Nucleus accumbens (tissue), 56 donors: ENCODE data around the gene CD59.

Experiments used
- DNase-seq, 56 donors: peaks; one replicate each; lab custom pipeline; 2025; lab: John Stamatoyannopoulos, UW

Gene CD59, protein sequence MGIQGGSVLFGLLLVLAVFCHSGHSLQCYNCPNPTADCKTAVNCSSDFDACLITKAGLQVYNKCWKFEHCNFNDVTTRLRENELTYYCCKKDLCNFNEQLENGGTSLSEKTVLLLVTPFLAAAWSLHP

GRCh38 chr11:33736148-33736812 lies at the start of gene CD59:
CD59 (minus strand) TSS chr11:33736423; CDS start chr11:33722445, 13,978 bp downstream.
- DNase-seq = peak in 55 of 56 donors; percentile 59 to 97 (median 86)

DNA sequence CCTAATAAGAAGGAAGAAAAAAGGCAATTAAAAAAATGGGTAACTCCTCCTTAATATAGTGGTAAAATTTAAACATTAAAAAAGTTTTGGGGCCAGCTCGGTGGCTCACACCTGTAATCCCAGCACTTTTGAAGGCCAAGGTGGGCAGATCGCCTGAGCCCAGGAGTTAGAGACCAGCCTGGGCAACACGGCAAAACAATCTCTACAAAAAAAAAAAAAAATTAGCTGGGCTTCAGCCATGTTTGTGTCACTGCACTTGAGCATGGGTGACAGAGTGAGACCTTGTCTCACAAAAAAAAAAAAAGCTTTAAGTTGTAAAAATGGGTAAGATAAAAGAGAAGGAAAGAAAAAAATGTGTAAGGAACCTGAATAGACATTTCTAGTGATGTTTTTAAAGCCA lies 49.4 kb upstream of the CD59 start:
- no peak for DNase-seq

GRCh38 chr11:33779849-33780528 lies 43.8 kb upstream of the CD59 start:
- DNase-seq = no peak

- no peak for DNase-seq
Observed at GRCh38 chr11:33778675-33779074, 42.5 kb upstream of the CD59 start.

DNA sequence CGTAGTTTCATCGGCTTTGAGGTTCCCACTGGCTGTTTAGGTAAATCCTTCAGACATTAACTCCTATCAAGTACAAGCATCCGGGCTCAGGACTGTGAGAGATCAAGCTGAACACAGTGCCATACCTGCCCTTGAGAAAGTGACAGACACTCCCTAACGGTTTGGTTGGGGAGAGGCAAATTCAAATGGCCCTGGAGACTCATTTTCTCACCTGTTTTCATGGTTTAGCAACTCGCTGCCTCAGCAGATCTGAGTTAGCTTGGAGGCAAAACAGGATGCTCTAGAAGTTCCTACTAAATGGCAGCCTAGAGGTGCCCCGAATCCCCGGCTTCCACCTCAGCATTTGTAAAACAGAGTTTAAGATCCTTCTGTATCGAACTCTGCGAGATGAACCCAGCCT lies 41.7 kb upstream of the CD59 start:
- DNase-seq = no peak

DNA sequence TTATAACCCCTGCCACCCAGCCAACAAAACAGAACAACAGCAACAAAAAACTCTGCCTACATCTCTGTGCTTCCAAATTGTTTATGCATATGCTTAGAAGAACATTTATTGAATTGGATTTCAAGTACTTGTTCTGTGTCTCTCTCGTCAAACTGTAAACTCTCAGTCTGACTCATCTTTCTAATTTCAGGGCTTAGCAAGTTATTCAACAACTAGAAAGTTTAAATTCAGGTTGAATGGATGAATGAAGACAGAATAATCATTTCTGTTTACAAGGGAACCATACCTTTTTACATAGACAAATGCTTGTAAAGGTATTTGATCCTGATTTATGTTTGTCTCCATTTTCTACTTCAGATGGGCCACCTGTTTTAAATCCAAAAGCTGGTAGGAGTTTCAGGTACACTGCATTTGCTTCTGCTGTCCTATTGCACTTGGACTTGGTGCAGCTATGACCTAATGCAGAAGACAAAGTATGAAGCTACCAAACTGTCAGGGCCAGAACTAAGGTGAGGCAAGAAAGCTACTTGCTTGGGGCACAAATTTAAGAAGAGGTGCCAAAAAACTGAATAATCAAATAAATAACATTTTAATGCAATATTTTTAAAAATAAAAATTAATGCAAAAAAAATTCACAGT lies 39.7 kb upstream of the CD59 start:
- DNase-seq = no peak

- no peak for DNase-seq
Observed at GRCh38 chr11:33775467-33775807, 39.2 kb upstream of the CD59 start.

DNA sequence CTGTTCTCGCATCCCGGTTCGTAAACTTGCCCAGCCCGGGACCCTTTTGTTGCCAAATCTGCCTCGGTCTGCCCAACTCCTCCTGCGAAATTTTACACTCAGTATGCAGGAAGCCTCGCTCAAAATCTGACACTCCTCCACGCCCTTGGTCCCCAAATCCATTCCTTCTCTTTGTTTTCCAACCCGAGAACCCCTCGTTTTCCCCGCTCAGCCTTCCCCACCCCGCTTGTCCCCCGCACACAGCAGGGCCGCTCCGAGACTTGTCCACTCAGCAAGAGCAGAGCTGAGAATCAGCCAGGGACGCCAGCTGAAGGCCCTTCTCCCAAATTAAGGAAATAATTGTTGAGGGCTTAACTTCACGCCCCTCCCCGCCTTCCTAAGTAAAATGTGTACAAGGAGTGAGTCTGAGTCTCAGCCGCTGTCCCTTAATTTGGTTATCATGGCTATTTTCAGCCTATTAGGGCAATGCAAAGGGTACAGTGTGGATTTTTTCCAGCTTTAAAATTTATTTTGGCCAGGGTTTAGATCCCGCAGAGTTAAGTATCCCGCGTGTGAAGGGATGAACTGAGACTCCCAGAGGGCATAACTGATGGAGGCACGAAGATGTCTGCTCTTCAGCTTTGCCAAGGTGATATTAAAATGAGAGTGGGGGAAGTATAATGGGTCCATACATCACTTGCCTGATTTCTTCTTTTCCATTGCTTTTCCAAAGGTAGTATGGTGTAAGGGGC lies 38.7 kb upstream of the CD59 start:
- peak in 9 of 56 donors; percentile 30 to 58 (median 52) for DNase-seq

- peak in 55 of 56 donors; percentile 25 to 93 (median 81) for DNase-seq
Observed at GRCh38 chr11:33773987-33774735, 37.9 kb upstream of the CD59 start, which contains the start of gene FBXO3. FBXO3 (minus strand) TSS chr11:33774520; CDS start chr11:33774497, 23 bp downstream.

GRCh38 chr11:33773404-33773986 lies 37.3 kb upstream of the CD59 start:
- DNase-seq = peak in 22 of 56 donors; percentile 4 to 60 (median 24)

DNA sequence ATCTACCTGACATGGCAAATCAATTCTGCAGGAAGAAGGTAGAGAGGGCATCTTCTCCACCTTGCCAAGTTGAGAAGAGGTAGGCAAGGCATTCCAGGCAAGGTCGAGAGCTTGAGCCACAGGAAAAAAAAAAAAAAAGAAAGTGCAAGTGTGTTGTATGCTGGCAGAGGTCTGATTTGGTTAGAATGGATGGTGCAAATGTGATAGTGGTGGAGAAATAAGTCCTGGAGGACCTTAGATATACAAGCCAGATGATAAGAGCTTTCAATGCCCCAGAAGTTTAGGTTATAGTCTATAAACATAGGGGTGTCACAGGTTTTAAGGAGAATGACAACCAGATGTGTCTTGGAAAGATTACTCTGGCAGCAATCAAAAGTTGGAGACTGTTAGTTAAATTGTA lies 36.6 kb upstream of the CD59 start:
- DNase-seq = no peak

- DNase-seq = no peak
Observed at GRCh38 chr11:33772300-33772699, 36.1 kb upstream of the CD59 start.

- DNase-seq = no peak
Observed at GRCh38 chr11:33770236-33770635, 34.0 kb upstream of the CD59 start.

DNA sequence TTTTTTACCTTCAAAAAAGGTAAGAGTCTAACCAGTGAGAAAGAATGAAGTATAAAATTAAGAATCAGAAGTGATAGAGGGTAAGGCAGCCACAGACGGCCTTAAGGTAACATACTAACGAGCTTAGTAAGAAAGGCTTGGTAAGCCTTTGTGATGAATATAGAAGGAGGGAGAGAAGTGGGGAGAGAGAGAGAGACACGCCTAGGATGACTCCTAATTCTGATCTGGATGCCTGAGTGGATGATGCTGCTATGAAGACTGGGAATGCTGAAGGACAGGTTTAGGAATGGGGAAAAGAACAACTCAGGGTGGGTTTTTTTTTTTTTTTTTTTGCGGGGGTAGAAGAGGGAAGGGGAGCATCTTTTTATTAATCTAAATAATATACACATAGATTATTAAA lies 33.3 kb upstream of the CD59 start:
- DNase-seq = no peak

GRCh38 chr11:33767624-33768023 lies 31.4 kb upstream of the CD59 start:
- no peak for DNase-seq

DNA sequence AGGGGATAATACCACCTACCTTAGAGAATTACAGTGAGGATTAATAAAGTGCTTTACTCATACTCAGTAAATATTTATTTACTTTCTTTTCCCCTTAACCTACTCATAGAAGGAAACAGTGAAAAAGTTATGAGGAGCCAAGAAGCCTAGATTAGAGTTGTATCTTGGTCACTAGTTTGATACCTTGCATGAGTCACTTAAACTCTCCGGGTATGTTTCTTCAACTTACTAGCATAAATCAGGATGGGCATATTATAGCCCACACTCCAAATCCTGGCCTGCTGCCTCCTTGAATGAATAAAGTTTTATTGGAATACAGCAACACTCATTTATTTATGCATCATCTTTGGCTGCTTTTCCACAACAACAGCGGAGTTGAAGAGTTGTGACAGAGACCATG lies 29.9 kb upstream of the CD59 start:
- no peak for DNase-seq

GRCh38 chr11:33761471-33761870 lies 25.2 kb upstream of the CD59 start:
- no peak for DNase-seq

- DNase-seq = no peak
Observed at GRCh38 chr11:33753304-33753967, 17.2 kb upstream of the CD59 start.

DNA sequence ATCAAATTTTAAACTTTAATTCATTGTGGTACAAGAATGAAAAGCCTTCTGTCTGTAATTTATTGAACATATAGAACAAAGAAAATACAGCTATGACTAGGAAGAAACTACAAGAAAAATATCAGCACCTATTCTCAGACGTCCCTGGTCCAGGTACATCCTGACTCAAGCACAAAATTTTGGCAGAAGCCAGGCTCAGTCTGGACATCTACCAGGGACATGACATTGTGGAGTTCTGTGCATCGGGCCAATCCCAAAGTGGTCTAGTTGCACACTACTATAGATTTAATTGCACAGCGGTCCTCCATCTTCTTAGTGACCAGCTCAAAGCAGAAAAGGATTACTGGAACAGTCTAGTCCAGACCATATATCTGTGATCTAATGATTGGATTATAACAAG lies 15.7 kb upstream of the CD59 start:
- DNase-seq = no peak
